ENCODE measurements around the gene HNRNPF. TPM values are rescaled to one million over a fixed set of nuclear protein-coding genes. Genes with fewer than 3 reads are reported as not detected.

Gene HNRNPF
- polyA plus RNA-seq, 4 donors, result 151 to 224 (median 221) TPM

GRCh38 chr10:43383204-43383971, 25.6 kb downstream of the HNRNPF start:
- no peak for DNase-seq (ENCODE audit: low read depth in 4 of 4, low spot score in 3 of 4)

- DNase-seq (ENCODE audit: low read depth in 4 of 4, low spot score in 3 of 4), result no peak
Measured at GRCh38 chr10:43380610-43381222, 28.3 kb downstream of the HNRNPF start.

GRCh38 chr10:43377424-43377883, 31.5 kb downstream of the HNRNPF start:
- DNase-seq (ENCODE audit: low read depth in 4 of 4, low spot score in 3 of 4), result no peak

GRCh38 chr10:43376828-43377423, 32.1 kb downstream of the HNRNPF start:
- DNase-seq (ENCODE audit: low read depth in 4 of 4, low spot score in 3 of 4), result no peak

- no peak for DNase-seq (ENCODE audit: low read depth in 4 of 4, low spot score in 3 of 4)
Measured at GRCh38 chr10:43376046-43376635, 32.8 kb downstream of the HNRNPF start.

- DNase-seq (ENCODE audit: low read depth in 4 of 4, low spot score in 3 of 4), result no peak
Measured at GRCh38 chr10:43375401-43376020, 33.5 kb downstream of the HNRNPF start.

- no peak for DNase-seq (ENCODE audit: low read depth in 4 of 4, low spot score in 3 of 4)
Measured at GRCh38 chr10:43374194-43374593, 34.8 kb downstream of the HNRNPF start.

GRCh38 chr10:43373461-43373860, 35.5 kb downstream of the HNRNPF start:
- DNase-seq (ENCODE audit: low read depth in 4 of 4, low spot score in 3 of 4), result no peak

GRCh38 chr10:43372765-43373361, 36.1 kb downstream of the HNRNPF start:
- no peak for DNase-seq (ENCODE audit: low read depth in 4 of 4, low spot score in 3 of 4)

GRCh38 chr10:43371418-43371817, 37.6 kb downstream of the HNRNPF start, which contains the start of gene FXYD4:
Gene FXYD4, plus strand, starts transcription at chr10:43371636. Its CDS starts 2,111 bp downstream, at chr10:43373747.
- no peak for DNase-seq (ENCODE audit: low read depth in 4 of 4, low spot score in 3 of 4)

- DNase-seq (ENCODE audit: low read depth in 4 of 4, low spot score in 3 of 4), result no peak
Measured at GRCh38 chr10:43370671-43371215, 38.2 kb downstream of the HNRNPF start.

- DNase-seq (ENCODE audit: low read depth in 4 of 4, low spot score in 3 of 4), result no peak
Measured at GRCh38 chr10:43369921-43370320, 39.1 kb downstream of the HNRNPF start.

- no peak for DNase-seq (ENCODE audit: low read depth in 4 of 4, low spot score in 3 of 4)
Measured at GRCh38 chr10:43365001-43365400, 44.0 kb downstream of the HNRNPF start.

GRCh38 chr10:43362191-43362839, 46.7 kb downstream of the HNRNPF start:
- peak; percentile 89 to 96 (median 92) for DNase-seq (ENCODE audit: low read depth in 4 of 4, low spot score in 3 of 4)

GRCh38 chr10:43361547-43362190, 47.3 kb downstream of the HNRNPF start:
- no peak for DNase-seq (ENCODE audit: low read depth in 4 of 4, low spot score in 3 of 4)

GRCh38 chr10:43360086-43360485, 48.9 kb downstream of the HNRNPF start:
- DNase-seq (ENCODE audit: low read depth in 4 of 4, low spot score in 3 of 4), result no peak

- no peak for DNase-seq (ENCODE audit: low read depth in 4 of 4, low spot score in 3 of 4)
Measured at GRCh38 chr10:43355749-43356371, 53.1 kb downstream of the HNRNPF start.

GRCh38 chr10:43354879-43355380, 54.1 kb downstream of the HNRNPF start:
- DNase-seq (ENCODE audit: low read depth in 4 of 4, low spot score in 3 of 4), result no peak

- DNase-seq (ENCODE audit: low read depth in 4 of 4, low spot score in 3 of 4), result no peak
Measured at GRCh38 chr10:43354330-43354635, 54.7 kb downstream of the HNRNPF start.
